ENCODE results near the gene RPL3. TPM values are rescaled to one million over a fixed set of nuclear protein-coding genes. Genes with fewer than 3 reads are reported as not detected.

Gene RPL3
- total and polyA plus RNA-seq, 2 donors (not counting 1 experiment from before 2014, with no cell fraction given), result 2,665 to 5,418 TPM

DNA sequence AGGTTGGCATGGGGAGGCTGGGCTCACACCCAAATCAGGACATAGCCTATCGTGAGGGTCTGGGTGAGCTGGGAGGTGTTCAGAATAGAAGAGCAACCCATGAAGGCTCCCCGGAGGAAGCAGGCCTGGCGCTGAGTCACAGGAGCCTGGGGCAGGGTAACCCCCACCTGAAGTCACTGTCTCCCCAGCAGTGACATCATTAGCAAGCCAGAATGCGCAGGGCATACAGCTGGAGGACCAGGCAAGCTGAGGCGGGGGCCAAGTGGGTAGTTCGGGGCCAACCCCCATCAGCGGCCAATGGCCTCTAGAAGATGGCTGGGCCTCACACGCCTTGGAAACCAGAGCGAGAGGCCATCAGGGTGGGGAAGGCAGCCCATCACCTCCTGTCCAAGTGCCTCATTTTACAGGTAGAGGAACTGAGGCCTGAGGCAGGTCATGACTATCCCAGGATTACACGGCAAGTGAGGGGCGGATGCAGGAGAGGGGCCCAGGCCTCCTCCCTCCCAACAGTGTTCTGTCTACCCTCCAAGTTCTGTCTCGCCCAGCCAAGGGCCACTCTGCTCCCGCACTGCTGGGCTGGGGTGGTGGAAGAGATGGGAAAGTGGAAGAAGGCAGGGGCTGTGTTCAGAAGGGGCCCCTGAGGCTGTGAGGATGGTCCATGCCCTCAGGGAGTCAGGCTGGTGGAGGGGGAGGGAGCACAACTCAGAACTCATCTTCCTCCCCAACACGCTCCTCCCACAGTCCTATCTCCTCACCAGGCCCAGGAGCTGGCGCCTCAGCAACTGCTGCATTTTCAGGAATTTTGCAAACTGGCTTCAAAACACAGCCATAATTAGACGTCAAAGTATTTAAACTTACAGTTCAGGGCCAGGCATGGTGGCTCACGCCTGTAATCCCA is 24.6 kb downstream of the RPL3 start:
- ChIA-PET POLR2A (no interaction called here), CTCF (no interaction called here)
- Histone ChIP-seq H3K27ac (ENCODE audit: low read length in 2 of 2) (no peak overlapping the region), H3K9ac (ENCODE audit: low read length) (no peak overlapping the region), H3K4me1 (ENCODE audit: control insufficient read depth in 2 of 2, insufficient read depth in 2 of 2, low read length in 2 of 2) (peaks cover 7 to 17% of the 10 kb centered on the region in 2 donors), H2AFZ (ENCODE audit: insufficient read depth, low read depth, low read length, poor library complexity, severe bottlenecking) (no peak overlapping the region), H3K4me2 (replicated peaks; ENCODE audit: low read depth, low read length, poor library complexity, severe bottlenecking) (no peak overlapping the region), H3K36me3 (replicated peaks in 1 of 2; ENCODE audit: control extremely low read depth in 1 of 2, control insufficient read depth in 1 of 2, extremely low read depth in 1 of 2, insufficient read depth in 2 of 2, low read length in 1 of 2) (no peaks in the 10 kb centered on the region), H3K4me3 (ENCODE audit: control extremely low read depth in 1 of 5, extremely low read depth in 1 of 5, insufficient read depth in 1 of 5, low read depth in 2 of 5, low read length in 4 of 5) (no peak overlapping the region), H3K27me3 (replicated peaks in 1 of 4; ENCODE audit: control extremely low read depth in 1 of 4, control insufficient read depth in 3 of 4, insufficient read depth in 4 of 4, low read length in 3 of 4) (peaks cover 0 to 4% (median 0%) of the 10 kb centered on the region in 4 experiments), H4K20me1 (ENCODE audit: control insufficient read depth, insufficient read depth, low read length, poor library complexity, severe bottlenecking) (no peaks in the 10 kb centered on the region), H3K79me2 (ENCODE audit: control insufficient read depth, insufficient read depth, low read length) (no peaks in the 10 kb centered on the region), H3K9me3 (ENCODE audit: control extremely low read depth in 1 of 3, control insufficient read depth in 2 of 3, insufficient read depth in 1 of 3, low read length in 2 of 3) (no peaks in the 10 kb centered on the region)
- ATAC-seq (ENCODE audit: low read depth) (no peak), DNase-seq (no peak)
- intact Hi-C loops (cut with micrococcal nuclease), result no loop called here
- Mint-ChIP-seq H3K9me3 (ENCODE audit: insufficient read depth) (no peaks in the 10 kb centered on the region), H3K27me3 (peaks cover 10% of the 10 kb centered on the region), H3K4me3 (no peak overlapping the region), H3K4me1 (peaks cover 15% of the 10 kb centered on the region), H3K27ac (no peak overlapping the region)
- 96% methylated on average over 14 of the region's 17 CpGs for WGBS (ENCODE audit: insufficient coverage)
- TF ChIP-seq, protein P1, sequence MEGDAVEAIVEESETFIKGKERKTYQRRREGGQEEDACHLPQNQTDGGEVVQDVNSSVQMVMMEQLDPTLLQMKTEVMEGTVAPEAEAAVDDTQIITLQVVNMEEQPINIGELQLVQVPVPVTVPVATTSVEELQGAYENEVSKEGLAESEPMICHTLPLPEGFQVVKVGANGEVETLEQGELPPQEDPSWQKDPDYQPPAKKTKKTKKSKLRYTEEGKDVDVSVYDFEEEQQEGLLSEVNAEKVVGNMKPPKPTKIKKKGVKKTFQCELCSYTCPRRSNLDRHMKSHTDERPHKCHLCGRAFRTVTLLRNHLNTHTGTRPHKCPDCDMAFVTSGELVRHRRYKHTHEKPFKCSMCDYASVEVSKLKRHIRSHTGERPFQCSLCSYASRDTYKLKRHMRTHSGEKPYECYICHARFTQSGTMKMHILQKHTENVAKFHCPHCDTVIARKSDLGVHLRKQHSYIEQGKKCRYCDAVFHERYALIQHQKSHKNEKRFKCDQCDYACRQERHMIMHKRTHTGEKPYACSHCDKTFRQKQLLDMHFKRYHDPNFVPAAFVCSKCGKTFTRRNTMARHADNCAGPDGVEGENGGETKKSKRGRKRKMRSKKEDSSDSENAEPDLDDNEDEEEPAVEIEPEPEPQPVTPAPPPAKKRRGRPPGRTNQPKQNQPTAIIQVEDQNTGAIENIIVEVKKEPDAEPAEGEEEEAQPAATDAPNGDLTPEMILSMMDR (IDR thresholded peaks at IDR 0.05), result no peak
- no peak for TF ChIP-seq EZH2 (IDR thresholded peaks at IDR 0.05; ENCODE audit: borderline replicate concordance, insufficient read depth, low read depth, low read length, poor library complexity, severe bottlenecking)

DNA sequence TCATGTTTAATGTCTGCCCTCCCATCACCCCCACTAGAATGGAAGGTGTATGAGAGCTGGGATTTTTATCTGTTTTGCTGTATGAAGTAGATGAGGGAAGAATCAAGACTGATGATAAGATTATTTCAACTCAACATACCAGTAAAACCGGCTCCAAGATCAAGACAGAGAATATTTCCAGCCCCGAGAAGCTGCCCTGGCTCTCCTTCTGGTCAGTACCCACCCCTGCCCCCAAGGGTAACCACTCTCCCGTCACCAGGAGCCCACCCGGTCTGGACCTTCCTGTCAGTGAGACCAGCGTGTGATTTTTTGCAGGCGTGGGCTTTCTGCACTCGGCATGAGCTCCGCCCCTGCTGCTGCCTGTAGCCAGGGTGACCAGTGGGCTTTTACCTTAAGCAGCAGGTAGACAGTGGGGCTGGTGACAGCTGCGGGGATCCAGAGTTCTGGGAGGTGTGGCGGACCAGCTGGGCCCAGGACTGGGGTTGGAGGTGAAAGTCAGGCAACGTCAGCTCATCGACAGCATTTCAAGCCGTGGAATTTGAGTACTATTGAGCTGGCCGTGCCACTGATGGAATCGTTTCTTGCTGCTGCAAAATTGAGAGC is 25.6 kb downstream of the RPL3 start:
- no peaks in the 10 kb centered on the region for H4K20me1 ChIP-seq (ENCODE audit: control insufficient read depth, insufficient read depth, low read length, poor library complexity, severe bottlenecking)
- H2AFZ ChIP-seq (ENCODE audit: insufficient read depth, low read depth, low read length, poor library complexity, severe bottlenecking), result no peak overlapping the region
- peaks cover 0 to 10% of the 10 kb centered on the region in 2 donors for H3K4me1 ChIP-seq (ENCODE audit: control insufficient read depth in 2 of 2, insufficient read depth in 2 of 2, low read length in 2 of 2)
- Mint-ChIP-seq H3K9me3 (ENCODE audit: insufficient read depth) (no peaks in the 10 kb centered on the region), H3K27ac (no peak overlapping the region), H3K27me3 (peaks cover 10% of the 10 kb centered on the region), H3K4me1 (peaks cover 7% of the 10 kb centered on the region), H3K4me3 (no peak overlapping the region)
- DNase-seq (no peak), ATAC-seq (ENCODE audit: low read depth) (no peak)
- intact Hi-C loops (cut with micrococcal nuclease), result no loop called here
- no peak overlapping the region for H3K9ac ChIP-seq (ENCODE audit: low read length)
- H3K4me3 ChIP-seq (ENCODE audit: control extremely low read depth in 1 of 5, extremely low read depth in 1 of 5, insufficient read depth in 1 of 5, low read depth in 2 of 5, low read length in 4 of 5), result no peak overlapping the region
- no peaks in the 10 kb centered on the region for H3K9me3 ChIP-seq (ENCODE audit: control extremely low read depth in 1 of 3, control insufficient read depth in 2 of 3, insufficient read depth in 1 of 3, low read length in 2 of 3)
- WGBS (ENCODE audit: insufficient coverage), result 88% methylated on average over 13 of the region's 15 CpGs
- TF ChIP-seq, protein P1 (IDR thresholded peaks at IDR 0.05), result no peak
- TF ChIP-seq EZH2 (IDR thresholded peaks at IDR 0.05; ENCODE audit: borderline replicate concordance, insufficient read depth, low read depth, low read length, poor library complexity, severe bottlenecking), result no peak
- H3K27me3 ChIP-seq (replicated peaks in 1 of 4; ENCODE audit: control extremely low read depth in 1 of 4, control insufficient read depth in 3 of 4, insufficient read depth in 4 of 4, low read length in 3 of 4), result peaks cover 0 to 4% (median 0%) of the 10 kb centered on the region in 4 experiments
- H3K79me2 ChIP-seq (ENCODE audit: control insufficient read depth, insufficient read depth, low read length), result no peaks in the 10 kb centered on the region
- no peak overlapping the region for H3K4me2 ChIP-seq (replicated peaks; ENCODE audit: low read depth, low read length, poor library complexity, severe bottlenecking)
- ChIA-PET CTCF (no interaction called here), POLR2A (no interaction called here)
- H3K36me3 ChIP-seq (replicated peaks in 1 of 2; ENCODE audit: control extremely low read depth in 1 of 2, control insufficient read depth in 1 of 2, extremely low read depth in 1 of 2, insufficient read depth in 2 of 2, low read length in 1 of 2), result no peaks in the 10 kb centered on the region
- H3K27ac ChIP-seq (ENCODE audit: low read length in 2 of 2), result no peak overlapping the region

Data from B cell (primary cell).